ENCODE results near the gene SCYGR3. TPM values are rescaled to one million over a fixed set of nuclear protein-coding genes. Genes with fewer than 3 reads are reported as not detected.

SCYGR3 gene
- total RNA-seq, 1 donor from 2014 or later = not detected

DNA sequence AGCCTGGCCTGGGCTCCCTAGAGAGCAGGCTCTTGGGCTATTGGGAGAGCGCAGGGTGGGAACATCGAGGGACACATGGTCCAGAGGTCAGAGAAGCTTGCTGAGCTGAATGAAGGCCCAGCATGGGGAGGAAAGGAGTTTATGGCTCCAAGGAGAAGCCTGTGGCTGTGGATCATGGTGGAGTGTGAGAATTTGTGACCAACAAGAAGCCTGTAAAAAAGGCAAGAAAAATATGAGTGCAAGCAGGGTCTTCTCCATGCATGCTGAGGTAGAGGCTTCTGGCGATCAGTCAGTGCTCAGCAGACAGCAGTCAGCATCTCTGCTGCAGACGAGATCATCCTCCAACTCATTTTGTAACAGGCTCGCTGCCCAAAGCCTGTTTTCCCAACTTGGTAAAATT is 1.3 kb upstream of the SCYGR3 start:
- TF ChIP-seq, protein P1, sequence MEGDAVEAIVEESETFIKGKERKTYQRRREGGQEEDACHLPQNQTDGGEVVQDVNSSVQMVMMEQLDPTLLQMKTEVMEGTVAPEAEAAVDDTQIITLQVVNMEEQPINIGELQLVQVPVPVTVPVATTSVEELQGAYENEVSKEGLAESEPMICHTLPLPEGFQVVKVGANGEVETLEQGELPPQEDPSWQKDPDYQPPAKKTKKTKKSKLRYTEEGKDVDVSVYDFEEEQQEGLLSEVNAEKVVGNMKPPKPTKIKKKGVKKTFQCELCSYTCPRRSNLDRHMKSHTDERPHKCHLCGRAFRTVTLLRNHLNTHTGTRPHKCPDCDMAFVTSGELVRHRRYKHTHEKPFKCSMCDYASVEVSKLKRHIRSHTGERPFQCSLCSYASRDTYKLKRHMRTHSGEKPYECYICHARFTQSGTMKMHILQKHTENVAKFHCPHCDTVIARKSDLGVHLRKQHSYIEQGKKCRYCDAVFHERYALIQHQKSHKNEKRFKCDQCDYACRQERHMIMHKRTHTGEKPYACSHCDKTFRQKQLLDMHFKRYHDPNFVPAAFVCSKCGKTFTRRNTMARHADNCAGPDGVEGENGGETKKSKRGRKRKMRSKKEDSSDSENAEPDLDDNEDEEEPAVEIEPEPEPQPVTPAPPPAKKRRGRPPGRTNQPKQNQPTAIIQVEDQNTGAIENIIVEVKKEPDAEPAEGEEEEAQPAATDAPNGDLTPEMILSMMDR (conservative IDR thresholded peaks at IDR 0.05; ENCODE audit: low read depth, low read length) = no peak
- DNase-seq (ENCODE audit: low read depth) = no peak
- H3K4me3 ChIP-seq (ENCODE audit: low read depth, low read length) = no peak overlapping the region

DNA sequence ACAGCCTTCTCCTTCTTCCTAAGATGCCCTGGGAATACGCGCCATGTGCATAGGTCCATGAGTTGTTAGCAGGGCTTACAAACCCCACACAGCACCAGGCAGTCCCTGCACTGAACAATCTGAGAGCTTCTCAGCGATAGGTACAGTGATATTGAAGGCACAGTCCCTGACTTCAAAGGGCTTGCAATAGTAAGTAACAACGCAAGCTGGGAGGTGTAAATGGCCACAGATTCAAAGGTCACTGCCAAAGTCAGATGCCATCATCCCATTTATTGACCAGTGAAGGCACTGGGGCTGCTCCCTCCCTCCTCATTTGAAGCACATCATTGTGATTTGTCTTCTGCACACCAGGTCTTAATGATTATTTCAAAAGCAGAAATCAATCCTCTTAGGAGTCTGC is 541 bp upstream of the SCYGR3 start:
- TF ChIP-seq, protein P1 (conservative IDR thresholded peaks at IDR 0.05; ENCODE audit: low read depth, low read length) = no peak

DNA sequence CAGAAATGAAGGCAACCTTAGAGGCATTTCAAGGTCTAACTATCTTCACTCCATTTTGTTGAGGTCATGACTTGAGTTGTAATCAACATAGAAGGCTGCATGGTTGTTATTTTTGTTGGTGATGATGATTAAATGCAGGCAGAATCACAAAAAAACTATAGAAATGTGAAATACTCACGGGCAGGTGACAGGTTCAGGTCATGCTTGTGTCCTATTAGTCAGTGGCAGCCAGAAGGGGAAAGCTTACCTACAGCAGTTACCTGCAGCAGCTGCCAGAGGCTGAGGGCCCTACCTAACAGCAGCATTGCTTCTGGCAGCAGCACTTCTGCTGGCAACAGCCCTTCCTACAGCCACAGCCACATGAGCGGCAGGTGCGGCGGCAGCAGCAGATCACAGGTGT is 394 bp downstream of the SCYGR3 start:
- no peak for DNase-seq (ENCODE audit: low read depth)
- TF ChIP-seq, protein P1 (conservative IDR thresholded peaks at IDR 0.05; ENCODE audit: low read depth, low read length) = no peak
- no peak overlapping the region for H3K4me3 ChIP-seq (ENCODE audit: low read depth, low read length)

More for the DNA sequence above, 541 bp upstream of the SCYGR3 start:
- no peak for DNase-seq (ENCODE audit: low read depth)
- no peak overlapping the region for H3K4me3 ChIP-seq (ENCODE audit: low read depth, low read length)

DNA sequence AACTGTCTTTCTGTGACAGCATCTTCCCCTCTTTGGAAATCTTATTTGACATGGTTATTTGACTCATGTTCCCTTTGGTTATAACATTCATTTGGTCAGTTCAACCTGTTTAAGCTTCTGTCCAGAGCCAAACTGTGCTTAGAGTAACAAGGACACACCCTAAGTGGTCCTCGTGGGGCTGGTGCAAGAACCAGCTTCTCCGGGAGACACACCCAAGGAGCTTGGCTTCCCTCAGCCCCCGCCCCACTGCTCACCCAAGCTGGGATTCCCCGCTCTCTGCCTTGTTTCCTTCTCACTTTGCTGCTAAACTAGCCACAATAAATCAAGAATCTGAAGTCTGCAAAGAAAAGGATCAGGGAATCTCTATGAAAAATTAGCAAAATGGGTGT is 1.4 kb downstream of the SCYGR3 start:
- H3K4me3 ChIP-seq (ENCODE audit: low read depth, low read length) = no peak overlapping the region
- no peak for DNase-seq (ENCODE audit: low read depth)
- TF ChIP-seq, protein P1 (conservative IDR thresholded peaks at IDR 0.05; ENCODE audit: low read depth, low read length) = no peak

DNA sequence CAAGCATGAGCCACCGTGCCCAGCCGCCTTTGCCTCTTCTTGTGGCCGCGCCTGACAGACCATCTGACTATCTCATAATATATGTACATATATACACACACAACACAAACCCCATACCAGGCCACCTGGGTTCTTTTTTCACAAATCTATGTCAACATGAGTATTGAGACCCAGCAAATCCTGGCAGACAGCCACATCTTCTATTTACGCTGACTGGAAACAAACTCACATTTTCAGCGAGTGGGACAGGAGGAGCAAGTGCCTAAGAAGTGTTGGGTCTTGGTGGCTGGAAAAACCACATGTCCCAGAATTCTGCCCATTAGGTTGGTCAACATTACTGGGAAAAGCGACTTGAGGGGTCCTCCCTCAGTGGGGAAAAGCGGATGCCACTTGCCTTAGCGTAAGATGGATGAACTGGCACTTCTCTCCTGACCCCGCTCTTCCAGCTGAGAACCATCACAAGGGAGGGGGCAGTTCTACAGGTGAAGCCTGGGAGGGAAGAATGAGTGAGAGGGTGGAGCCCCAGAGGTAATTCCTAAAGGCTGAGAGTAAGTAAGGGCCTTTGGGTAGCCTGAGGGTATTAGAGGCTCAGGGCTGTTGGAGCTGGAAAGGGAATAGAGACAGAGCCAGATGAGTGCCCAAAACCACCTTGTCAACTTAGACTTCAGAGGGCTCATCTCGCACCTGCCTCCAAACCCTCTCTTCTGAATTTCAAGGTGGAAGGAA is 1.9 kb downstream of the SCYGR3 start:
- DNase-seq (ENCODE audit: low read depth) = no peak
- no peak overlapping the region for H3K4me3 ChIP-seq (ENCODE audit: low read depth, low read length)
- TF ChIP-seq, protein P1 (conservative IDR thresholded peaks at IDR 0.05; ENCODE audit: low read depth, low read length) = no peak

DNA sequence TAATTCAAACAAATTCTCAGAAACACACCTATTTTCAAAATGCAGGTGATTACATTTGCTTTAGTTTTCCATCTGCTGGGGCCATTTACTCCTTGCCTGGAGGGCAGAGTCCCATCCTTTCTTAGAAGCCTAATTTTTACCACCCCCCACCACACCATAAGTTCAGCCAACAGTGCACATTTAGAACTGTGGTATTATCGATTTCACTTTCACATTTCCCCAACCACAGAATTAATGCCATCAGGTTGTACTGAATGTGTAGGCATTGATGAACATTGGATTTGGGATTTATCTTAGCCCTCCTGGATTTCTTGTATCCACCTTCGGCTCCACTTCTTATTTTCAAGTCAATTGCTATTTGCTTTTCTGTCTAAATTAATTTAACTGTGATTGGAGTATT is 4.5 kb downstream of the SCYGR3 start:
- TF ChIP-seq, protein P1 (conservative IDR thresholded peaks at IDR 0.05; ENCODE audit: low read depth, low read length) = no peak

More for the DNA sequence above, 4.5 kb downstream of the SCYGR3 start:
- H3K4me3 ChIP-seq (ENCODE audit: low read depth, low read length) = no peak overlapping the region
- DNase-seq (ENCODE audit: low read depth) = no peak

Data from epithelial cell of proximal tubule (primary cell).